ENCODE results near the gene TKT.

GRCh38 chr3:53223025-53223424 is 32.8 kb downstream of the TKT start:
- TF ChIP-seq POLR2A (IDR thresholded peaks at IDR 0.05) (no peak), CTCF (IDR thresholded peaks at IDR 0.05) (no peak)

All from testis (tissue), 2 donors.